Measurements from ENCODE around the gene RCAN1. TPM values are rescaled to one million over a fixed set of nuclear protein-coding genes. Genes with fewer than 3 reads are reported as not detected.

RCAN1 gene
- total and polyA plus RNA-seq, 2 of the 13 experiments (the other 11 are each of a cell fraction or from before 2014, with no cell fraction given): 9.4 to 34.1 TPM

DNA sequence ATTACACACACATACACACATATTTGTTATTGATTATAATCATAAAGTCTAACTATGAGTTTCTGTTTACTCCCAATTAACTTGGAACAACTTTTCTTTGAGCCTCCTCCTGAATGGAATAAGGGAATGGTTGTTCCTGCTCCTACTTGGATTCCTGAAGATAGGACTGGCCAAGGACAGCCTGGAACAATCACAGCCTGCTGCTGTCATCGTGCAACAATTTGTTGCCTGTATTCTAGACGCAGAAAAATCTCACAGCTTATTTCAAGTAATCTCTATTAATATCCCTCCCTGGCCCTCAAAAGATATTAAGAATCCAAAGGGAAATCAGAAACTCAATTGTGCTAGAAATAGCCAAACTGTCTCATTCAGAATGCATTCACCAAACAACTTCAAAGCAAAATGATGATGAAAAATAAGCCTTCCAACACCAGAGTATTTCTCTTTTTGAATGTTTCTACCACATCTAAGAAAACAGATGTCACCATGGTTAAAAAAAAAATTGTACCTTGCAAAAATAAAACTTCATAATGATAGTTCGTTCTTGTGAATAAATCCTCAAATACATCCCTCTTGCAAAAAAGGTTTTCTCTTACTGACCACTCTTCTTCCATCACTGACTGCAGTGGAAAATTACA, 30.9 kb downstream of the RCAN1 start:
- Histone ChIP-seq H3K9ac (ENCODE audit: insufficient read depth, low read depth, low read length) (no peak overlapping the region), H3K79me2 (ENCODE audit: insufficient read depth, low read length) (no peaks in the 10 kb centered on the region), H3K27me3 (ENCODE audit: control insufficient read depth in 1 of 2, insufficient read depth in 2 of 2, low read length in 2 of 2) (no peaks in the 10 kb centered on the region), H4K20me1 (ENCODE audit: insufficient read depth, low read length) (no peaks in the 10 kb centered on the region), H3K4me3 (replicated peaks in 1 of 3; ENCODE audit: insufficient read depth in 1 of 3, low read depth in 2 of 3, low read length in 3 of 3) (no peak overlapping the region), H3K9me3 (ENCODE audit: low read length) (no peaks in the 10 kb centered on the region), H3K4me1 (ENCODE audit: insufficient read depth, low read length) (no peaks in the 10 kb centered on the region), H3K36me3 (replicated peaks in 1 of 2; ENCODE audit: control insufficient read depth in 1 of 2, insufficient read depth in 2 of 2, low read length in 2 of 2) (no peaks in the 10 kb centered on the region), H3K4me2 (ENCODE audit: low read depth, low read length) (no peak overlapping the region), H3K27ac (ENCODE audit: extremely low read length, insufficient read depth, low read length) (no peak overlapping the region), H2AFZ (ENCODE audit: low read length) (no peak overlapping the region)
- ATAC-seq (no peak), DNase-seq (ENCODE audit: low spot score) (no peak), FAIRE-seq (no peak)
- ChIA-PET CTCF (ENCODE audit: low intra/inter-chr PET ratio, low total read pairs) (no interaction called here), POLR2A (interaction anchor here (1.4 kb wide), 1 partner anchor 77 kb away, joined by 3 read pairs; no protein-coding TSS in a partner anchor)
- no TSS peak for BruUV-seq (replicated peaks)
- 90% methylated on average over 3 of the region's 3 CpGs for WGBS (ENCODE audit: low lambda C conversion rate)
- in situ Hi-C loops (cut with HindIII; ENCODE audit: extremely low pct_ligation_motif_present, low pct_unique_long_range_greater_than_20kb) (no loop called here), intact Hi-C loops (cut with micrococcal nuclease; ENCODE audit: unreplicated experiment) (loop anchor here (1.0 to 5.0 kb wide), 2 partner anchors 37 to 74 kb away; no protein-coding TSS in a partner anchor)
- TF ChIP-seq, protein P1, sequence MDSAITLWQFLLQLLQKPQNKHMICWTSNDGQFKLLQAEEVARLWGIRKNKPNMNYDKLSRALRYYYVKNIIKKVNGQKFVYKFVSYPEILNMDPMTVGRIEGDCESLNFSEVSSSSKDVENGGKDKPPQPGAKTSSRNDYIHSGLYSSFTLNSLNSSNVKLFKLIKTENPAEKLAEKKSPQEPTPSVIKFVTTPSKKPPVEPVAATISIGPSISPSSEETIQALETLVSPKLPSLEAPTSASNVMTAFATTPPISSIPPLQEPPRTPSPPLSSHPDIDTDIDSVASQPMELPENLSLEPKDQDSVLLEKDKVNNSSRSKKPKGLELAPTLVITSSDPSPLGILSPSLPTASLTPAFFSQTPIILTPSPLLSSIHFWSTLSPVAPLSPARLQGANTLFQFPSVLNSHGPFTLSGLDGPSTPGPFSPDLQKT (CRISPR knock-in tag; IDR thresholded peaks at IDR 0.05; ENCODE audit: borderline replicate concordance): no peak
- TF ChIP-seq HNRNPLL (IDR thresholded peaks at IDR 0.05; ENCODE audit: low read depth, low read length, poor library complexity, severe bottlenecking) (no peak), NRL (CRISPR knock-in tag; IDR thresholded peaks at IDR 0.05; ENCODE audit: borderline replicate concordance) (no peak), TEAD3 (CRISPR knock-in tag; optimal IDR thresholded peaks at IDR 0.05; ENCODE audit: borderline replicate concordance) (no peak), KAT8 (CRISPR knock-in tag; IDR thresholded peaks at IDR 0.05) (no peak)
- TF ChIP-seq, protein P2, sequence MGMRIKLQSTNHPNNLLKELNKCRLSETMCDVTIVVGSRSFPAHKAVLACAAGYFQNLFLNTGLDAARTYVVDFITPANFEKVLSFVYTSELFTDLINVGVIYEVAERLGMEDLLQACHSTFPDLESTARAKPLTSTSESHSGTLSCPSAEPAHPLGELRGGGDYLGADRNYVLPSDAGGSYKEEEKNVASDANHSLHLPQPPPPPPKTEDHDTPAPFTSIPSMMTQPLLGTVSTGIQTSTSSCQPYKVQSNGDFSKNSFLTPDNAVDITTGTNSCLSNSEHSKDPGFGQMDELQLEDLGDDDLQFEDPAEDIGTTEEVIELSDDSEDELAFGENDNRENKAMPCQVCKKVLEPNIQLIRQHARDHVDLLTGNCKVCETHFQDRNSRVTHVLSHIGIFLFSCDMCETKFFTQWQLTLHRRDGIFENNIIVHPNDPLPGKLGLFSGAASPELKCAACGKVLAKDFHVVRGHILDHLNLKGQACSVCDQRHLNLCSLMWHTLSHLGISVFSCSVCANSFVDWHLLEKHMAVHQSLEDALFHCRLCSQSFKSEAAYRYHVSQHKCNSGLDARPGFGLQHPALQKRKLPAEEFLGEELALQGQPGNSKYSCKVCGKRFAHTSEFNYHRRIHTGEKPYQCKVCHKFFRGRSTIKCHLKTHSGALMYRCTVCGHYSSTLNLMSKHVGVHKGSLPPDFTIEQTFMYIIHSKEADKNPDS (CRISPR knock-in tag; IDR thresholded peaks at IDR 0.05): no peak
- TF ChIP-seq, protein P3, sequence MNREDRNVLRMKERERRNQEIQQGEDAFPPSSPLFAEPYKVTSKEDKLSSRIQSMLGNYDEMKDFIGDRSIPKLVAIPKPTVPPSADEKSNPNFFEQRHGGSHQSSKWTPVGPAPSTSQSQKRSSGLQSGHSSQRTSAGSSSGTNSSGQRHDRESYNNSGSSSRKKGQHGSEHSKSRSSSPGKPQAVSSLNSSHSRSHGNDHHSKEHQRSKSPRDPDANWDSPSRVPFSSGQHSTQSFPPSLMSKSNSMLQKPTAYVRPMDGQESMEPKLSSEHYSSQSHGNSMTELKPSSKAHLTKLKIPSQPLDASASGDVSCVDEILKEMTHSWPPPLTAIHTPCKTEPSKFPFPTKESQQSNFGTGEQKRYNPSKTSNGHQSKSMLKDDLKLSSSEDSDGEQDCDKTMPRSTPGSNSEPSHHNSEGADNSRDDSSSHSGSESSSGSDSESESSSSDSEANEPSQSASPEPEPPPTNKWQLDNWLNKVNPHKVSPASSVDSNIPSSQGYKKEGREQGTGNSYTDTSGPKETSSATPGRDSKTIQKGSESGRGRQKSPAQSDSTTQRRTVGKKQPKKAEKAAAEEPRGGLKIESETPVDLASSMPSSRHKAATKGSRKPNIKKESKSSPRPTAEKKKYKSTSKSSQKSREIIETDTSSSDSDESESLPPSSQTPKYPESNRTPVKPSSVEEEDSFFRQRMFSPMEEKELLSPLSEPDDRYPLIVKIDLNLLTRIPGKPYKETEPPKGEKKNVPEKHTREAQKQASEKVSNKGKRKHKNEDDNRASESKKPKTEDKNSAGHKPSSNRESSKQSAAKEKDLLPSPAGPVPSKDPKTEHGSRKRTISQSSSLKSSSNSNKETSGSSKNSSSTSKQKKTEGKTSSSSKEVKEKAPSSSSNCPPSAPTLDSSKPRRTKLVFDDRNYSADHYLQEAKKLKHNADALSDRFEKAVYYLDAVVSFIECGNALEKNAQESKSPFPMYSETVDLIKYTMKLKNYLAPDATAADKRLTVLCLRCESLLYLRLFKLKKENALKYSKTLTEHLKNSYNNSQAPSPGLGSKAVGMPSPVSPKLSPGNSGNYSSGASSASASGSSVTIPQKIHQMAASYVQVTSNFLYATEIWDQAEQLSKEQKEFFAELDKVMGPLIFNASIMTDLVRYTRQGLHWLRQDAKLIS (CRISPR knock-in tag; IDR thresholded peaks at IDR 0.05): no peak

Measured in HepG2 (cell line).